RWPE1 (cell line): ENCODE data around the gene BSPRY.

Experiments used
- CTCF ChIA-PET: fragments of 350-600 bp; sonication (Branson Sonifier 250); formaldehyde crosslinking; extraction: SDS; loops from one replicate; lab custom pipeline; 2021; lab: Yijun Ruan, JAX
- POLR2A ChIA-PET: fragments of 400-600 bp; formaldehyde crosslinking; extraction: SDS; loops from one replicate; lab custom pipeline; 2020; ENCODE audit warnings: antibody characterized with exemption; ENCODE audit not compliant: low non-redundant PET; lab: Yijun Ruan, JAX
- DNase-seq: peaks from one replicate; pipeline ENCODE4 v3.0.0; 2012; ENCODE audit warnings: low spot score
- H3K27ac ChIP-seq: fragments of 450-650 bp; 2 replicates; pipeline ENCODE4 v1.5.1; 2017
- CTCF ChIP-seq: fragments of 450-650 bp; conservative IDR thresholded peaks from 2 replicates; pipeline ENCODE4 v1.5.1; 2017; ENCODE audit warnings: low read depth, mild to moderate bottlenecking

BSPRY gene

GRCh38 chr9:113317777-113318176, 31.6 kb upstream of the BSPRY start:
- H3K27ac ChIP-seq = no peak overlapping the region
- TF ChIP-seq CTCF = no peak
- no peak for DNase-seq
- POLR2A ChIA-PET = no interaction called here
- CTCF ChIA-PET = interaction anchor here (0.6 kb wide), 1 partner anchor 76 kb away, joined by 3 read pairs; no protein-coding TSS in a partner anchor

GRCh38 chr9:113319054-113319453, 30.3 kb upstream of the BSPRY start:
- no peak for TF ChIP-seq CTCF
- no peak for DNase-seq
- ChIA-PET CTCF (interaction anchor here (0.9 to 1.4 kb wide), 2 partner anchors 9 to 338 kb away, joined by 3 read pairs; no protein-coding TSS in a partner anchor), POLR2A (interaction anchor here (1.0 kb wide), 1 partner anchor 21 kb away, joined by 3 read pairs; the partner anchor contains the start of gene WDR31)
- H3K27ac ChIP-seq = no peak overlapping the region

GRCh38 chr9:113320051-113320450, 29.3 kb upstream of the BSPRY start:
- POLR2A ChIA-PET = interaction anchor here (1.0 kb wide), 1 partner anchor 20 kb away, joined by 3 read pairs; the partner anchor contains the start of gene WDR31
- CTCF ChIA-PET = interaction anchor here (1.4 kb wide), 1 partner anchor 337 kb away, joined by 3 read pairs; no protein-coding TSS in a partner anchor
- no peak overlapping the region for H3K27ac ChIP-seq
- no peak for DNase-seq
- TF ChIP-seq CTCF = no peak

- DNase-seq = no peak
- ChIA-PET CTCF (no interaction called here), POLR2A (no interaction called here)
- TF ChIP-seq CTCF = no peak
- no peak overlapping the region for H3K27ac ChIP-seq
These were observed 26.7 kb upstream of the BSPRY start for GRCh38 chr9:113322671-113323070.

GRCh38 chr9:113326230-113326629, 23.1 kb upstream of the BSPRY start:
- no peak overlapping the region for H3K27ac ChIP-seq
- ChIA-PET POLR2A (no interaction called here), CTCF (interaction anchor here (0.6 to 0.7 kb wide), 2 partner anchors 60 to 1355 kb away, joined by 3 read pairs; no protein-coding TSS in a partner anchor)
- no peak for DNase-seq
- no peak for TF ChIP-seq CTCF

- no peak overlapping the region for H3K27ac ChIP-seq
- ChIA-PET CTCF (interaction anchor here (0.6 kb wide), 1 partner anchor 170 kb away, joined by 4 read pairs; no protein-coding TSS in a partner anchor), POLR2A (interaction anchor here (0.6 kb wide), 1 partner anchor 82 kb away, joined by 3 read pairs; the partner anchor contains the start of genes C9orf43 and POLE3)
- DNase-seq = no peak
- no peak for TF ChIP-seq CTCF
These were observed 21.1 kb upstream of the BSPRY start for GRCh38 chr9:113328045-113328782.
